NT2/D1 (cell line): ENCODE results near the gene POU5F1.
"Not testable (repeated sequence)": the region's sequence is repeated elsewhere in the genome, so short reads cannot be mapped to it uniquely, and the experiment has no call there.

Experiments
- YY1 ChIP-seq: IDR thresholded peaks from 2 replicates; pipeline ENCODE4 v1.6.1; 2011; ENCODE audit not compliant: insufficient read length, insufficient read depth
- ZNF274 ChIP-seq: IDR thresholded peaks from 2 replicates; pipeline ENCODE4 v1.6.1; 2011; ENCODE audit warnings: mild to moderate bottlenecking, low read depth, low read length

DNA sequence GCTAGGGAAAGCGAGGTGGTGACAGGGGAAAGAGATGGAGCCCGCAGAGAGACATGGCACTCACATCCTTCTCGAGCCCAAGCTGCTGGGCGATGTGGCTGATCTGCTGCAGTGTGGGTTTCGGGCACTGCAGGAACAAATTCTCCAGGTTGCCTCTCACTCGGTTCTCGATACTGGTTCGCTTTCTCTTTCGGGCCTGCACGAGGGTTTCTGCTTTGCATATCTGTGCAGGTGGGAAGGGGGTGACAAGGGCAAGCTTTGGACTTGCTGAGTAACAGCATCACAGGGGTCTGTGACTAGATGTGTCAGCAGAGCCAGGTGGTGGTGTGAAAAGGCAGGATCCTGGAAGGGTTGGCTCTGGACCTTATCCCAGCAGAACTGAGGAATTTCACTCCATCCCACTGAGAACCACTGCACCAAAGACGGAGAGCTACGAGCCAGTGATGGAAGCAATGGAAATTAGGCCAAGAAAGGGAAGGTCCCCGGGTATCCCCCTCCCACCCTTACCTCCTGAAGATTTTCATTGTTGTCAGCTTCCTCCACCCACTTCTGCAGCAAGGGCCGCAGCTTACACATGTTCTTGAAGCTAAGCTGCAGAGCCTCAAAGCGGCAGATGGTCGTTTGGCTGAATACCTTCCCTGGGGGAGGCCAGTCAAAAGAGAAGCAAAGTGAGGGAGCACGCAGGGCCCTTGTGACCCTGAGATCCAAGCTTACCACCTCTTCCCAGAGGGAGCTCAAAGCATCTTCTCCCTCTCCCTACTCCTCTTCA, 5.2 kb downstream of the POU5F1 start:
- TF ChIP-seq ZNF274, YY1: not testable (repeated sequence)
